Right renal cortex interstitium (tissue), 3 donors: ENCODE data around the gene CELF4. TPM values are rescaled to one million over a fixed set of nuclear protein-coding genes. Genes with fewer than 3 reads are reported as not detected.

Experiments used
- DNase-seq, 3 donors: peaks; one replicate each; pipeline ENCODE4 v3.0.0-alpha.2; 2013; ENCODE audit warnings: low read depth in 3 of 3, low spot score in 2 of 3
- polyA plus RNA-seq, 3 donors: library from polyadenylated mRNA; unstranded; fragments of 120-200 nt; gene quantifications; one replicate each; pipeline ENCODE4 v1.2.1, GENCODE V29; 2013; ENCODE audit not compliant: insufficient read length in 3 of 3

Gene CELF4
- polyA plus RNA-seq, 3 donors = 2.1 to 2.3 (median 2.2) TPM

GRCh38 chr18:37249171-37249886, 316.3 kb downstream of the CELF4 start:
- DNase-seq = no peak

DNA sequence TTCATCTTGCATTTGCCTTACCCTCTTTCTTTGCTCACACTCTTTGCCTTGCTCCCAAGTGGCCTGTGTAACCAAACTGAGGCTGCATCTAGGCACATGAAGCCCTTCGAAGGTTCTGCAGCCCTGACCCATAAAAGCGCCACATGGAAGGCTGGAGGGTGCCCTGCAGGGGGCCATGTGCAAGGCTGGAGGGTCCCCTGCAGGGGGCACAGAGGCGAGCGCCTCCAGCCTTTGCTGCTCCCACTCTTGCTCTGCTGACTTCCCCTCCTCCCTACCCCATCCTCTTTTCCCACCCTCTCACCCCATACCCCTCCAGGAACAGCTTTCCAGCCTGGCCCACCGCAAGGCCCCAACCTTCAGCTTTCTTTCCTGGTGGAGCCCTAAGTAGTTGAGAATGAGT, 317.3 kb downstream of the CELF4 start:
- DNase-seq = no peak

GRCh38 chr18:37247497-37248161, 318.0 kb downstream of the CELF4 start:
- DNase-seq = no peak

- no peak for DNase-seq
These were observed 318.7 kb downstream of the CELF4 start for GRCh38 chr18:37246779-37247340.

GRCh38 chr18:37244618-37245017, 321.0 kb downstream of the CELF4 start:
- no peak for DNase-seq

DNA sequence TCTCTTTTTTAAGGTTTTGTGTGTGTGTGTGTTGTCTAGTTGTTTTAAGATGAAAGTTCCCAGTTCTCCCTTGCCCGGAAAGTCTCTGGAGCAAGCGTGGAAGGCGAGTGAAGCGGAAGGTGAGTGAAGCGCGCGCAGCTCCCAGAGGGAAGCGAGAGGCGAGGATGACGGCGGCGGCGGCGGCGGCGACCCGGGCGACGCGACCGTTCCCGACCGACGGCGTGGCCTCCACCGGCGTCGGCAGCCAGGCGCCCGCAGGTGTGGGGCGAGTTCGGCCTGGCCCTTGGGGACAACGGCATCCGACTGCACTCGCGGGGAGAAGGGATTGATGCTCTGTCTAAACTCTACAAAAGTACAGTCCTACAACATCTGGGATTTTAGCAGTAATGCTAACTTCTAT, 321.9 kb downstream of the CELF4 start:
- DNase-seq = no peak

GRCh38 chr18:37242826-37243560, 322.6 kb downstream of the CELF4 start:
- no peak for DNase-seq

DNA sequence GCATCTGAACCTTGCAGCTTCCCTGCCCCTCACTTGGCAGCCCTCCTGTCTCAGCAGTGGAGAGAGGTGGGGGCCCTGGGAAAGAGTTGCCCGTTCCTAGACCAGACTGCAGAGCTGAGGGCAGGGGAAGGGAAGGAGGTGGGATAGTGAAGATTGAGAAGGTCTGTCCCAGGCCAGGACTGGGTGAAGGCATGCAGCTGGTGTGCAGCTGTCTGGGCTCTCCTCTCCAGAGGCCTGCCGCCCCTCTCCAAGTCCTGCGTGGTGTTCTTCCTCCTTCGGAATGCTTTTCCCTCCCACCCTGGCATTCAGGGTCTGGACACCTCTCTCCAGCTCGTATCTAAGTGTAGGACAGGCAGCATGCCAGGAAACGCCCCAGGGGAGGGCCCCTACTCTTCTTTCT, 323.5 kb downstream of the CELF4 start:
- no peak for DNase-seq

- no peak for DNase-seq
These were observed 327.1 kb downstream of the CELF4 start for GRCh38 chr18:37238282-37239108.

GRCh38 chr18:37235583-37235982, 330.0 kb downstream of the CELF4 start:
- DNase-seq = no peak

DNA sequence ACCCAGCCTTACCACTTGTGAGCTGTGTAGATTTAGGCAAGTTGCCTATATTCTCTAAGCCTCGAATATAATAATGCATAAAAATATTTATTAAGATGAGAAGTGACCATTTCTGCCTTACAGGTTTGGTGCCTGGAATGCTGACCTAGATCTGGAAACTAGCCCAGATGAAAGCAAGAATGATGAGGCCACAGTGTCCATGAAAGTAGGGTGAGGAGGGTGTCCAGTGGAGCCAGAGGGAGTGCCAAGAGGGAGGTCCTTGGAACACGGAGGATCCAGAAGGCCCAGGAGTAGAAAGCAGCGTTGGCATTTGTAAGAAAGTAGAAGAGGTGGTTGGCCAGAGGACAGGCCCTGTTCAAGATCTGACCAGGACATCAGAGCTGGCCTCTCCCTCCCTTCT, 334.3 kb downstream of the CELF4 start:
- DNase-seq = no peak

- no peak for DNase-seq
These were observed 334.8 kb downstream of the CELF4 start for GRCh38 chr18:37230768-37231167.

GRCh38 chr18:37225279-37225678, 340.3 kb downstream of the CELF4 start:
- DNase-seq = no peak

DNA sequence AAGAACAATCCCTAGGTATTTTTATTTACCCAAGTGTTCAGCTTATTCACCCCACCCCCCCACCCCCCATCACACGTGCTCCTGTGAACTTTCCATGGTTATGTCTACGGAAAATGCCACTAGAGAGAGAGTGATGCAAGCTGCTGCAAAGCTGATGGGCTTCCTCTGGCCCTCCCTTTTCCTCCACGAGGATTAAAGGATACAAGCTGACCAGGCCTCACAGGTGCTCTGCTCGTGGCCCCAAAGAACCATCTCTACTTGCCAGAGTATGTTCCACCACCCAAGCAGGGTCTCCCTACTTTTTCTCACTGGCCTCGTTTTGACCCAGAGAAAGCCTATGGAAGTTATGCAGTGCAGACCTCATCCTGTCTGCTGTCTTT, 342.6 kb downstream of the CELF4 start:
- DNase-seq = no peak

DNA sequence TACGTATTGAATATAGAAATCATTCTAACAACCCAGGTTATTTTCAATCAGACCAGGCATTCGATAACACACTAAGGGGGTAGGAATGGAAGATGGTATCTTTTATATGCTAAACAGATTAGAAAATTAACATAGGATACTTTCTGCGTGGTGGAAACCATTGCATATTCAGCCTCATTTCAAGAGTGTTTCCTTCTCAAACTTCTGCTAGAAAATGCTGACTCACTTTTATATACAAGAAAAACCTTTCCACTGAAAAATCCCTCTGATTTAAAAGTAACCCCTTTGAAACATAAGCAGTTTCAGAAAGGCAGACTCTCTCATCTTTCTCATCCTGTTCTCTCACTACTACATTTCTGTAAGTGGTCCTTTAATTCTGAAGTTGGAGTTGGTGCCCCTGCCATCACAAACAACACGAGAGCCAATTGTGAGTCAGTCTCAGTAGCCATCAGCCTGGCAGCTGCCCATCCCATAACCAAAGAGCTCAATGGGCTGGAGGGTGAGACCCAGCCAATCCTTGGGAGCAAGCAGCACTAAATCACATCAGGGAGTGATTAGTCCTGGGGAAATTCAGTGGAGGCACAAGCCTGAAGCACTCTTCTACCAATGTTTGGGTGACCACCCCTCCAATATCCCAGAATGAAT, 343.1 kb downstream of the CELF4 start:
- DNase-seq = no peak

GRCh38 chr18:37219257-37219656, 346.3 kb downstream of the CELF4 start:
- DNase-seq = no peak

DNA sequence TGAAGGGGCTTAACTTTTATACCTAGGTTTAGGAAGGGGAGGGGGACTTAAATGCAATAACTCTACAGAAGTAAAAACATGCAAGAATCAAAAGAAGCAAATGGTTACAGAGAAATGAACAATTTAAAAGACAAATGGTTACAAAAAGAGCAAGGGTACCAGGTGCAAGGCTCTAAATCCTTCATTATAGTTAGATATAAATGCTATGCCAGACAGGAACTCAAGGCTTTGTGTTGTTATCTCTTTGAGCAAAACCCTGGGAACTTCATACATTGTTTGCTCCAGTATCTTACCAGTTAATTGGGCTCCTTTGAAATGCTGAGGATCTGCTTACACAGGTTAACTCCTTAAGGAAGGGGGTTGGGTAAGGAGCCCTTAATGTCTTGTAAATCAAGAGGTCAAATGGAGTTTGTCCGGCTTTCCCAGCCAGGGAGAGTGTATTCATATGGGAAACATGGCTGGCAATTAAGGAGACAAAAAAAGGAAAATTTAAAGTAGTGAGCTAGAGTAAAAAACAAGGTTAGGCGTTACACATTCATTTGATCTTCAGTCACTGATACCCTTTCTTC, 347.5 kb downstream of the CELF4 start:
- DNase-seq = no peak

GRCh38 chr18:37210781-37211180, 354.8 kb downstream of the CELF4 start:
- DNase-seq = no peak

DNA sequence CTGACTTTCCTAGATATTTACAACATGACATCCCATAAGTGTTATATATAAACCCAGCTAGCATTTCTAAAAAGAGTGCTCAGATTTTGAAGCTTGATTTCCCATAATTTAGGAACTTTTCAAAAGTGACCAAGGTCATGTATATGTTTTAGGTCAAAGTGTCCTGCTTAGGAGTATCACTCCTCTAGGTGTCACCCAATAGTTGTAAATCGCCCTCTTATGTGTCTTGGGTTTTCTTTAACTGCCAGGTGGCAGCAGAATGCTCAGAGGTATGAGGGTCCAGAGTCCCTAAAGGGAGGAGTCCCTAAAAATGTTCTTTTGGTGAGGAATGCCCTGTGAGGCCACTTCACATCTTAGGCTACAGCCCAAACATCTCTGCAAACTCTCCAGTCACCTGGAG, 358.3 kb downstream of the CELF4 start:
- no peak for DNase-seq

GRCh38 chr18:37199741-37200140, 365.9 kb downstream of the CELF4 start:
- DNase-seq = no peak
